DMS79 treated with DMSO at 0.1 percent for 48 hours (cell line): Measurements from ENCODE around the gene ZC2HC1B.
A peak's percentile ranks its signal among the peaks of the same experiment; 100 is the strongest.

Source experiments
- DNase-seq: peaks from one replicate; lab custom pipeline; 2025; lab: John Stamatoyannopoulos, UW

ZC2HC1B gene

DNA sequence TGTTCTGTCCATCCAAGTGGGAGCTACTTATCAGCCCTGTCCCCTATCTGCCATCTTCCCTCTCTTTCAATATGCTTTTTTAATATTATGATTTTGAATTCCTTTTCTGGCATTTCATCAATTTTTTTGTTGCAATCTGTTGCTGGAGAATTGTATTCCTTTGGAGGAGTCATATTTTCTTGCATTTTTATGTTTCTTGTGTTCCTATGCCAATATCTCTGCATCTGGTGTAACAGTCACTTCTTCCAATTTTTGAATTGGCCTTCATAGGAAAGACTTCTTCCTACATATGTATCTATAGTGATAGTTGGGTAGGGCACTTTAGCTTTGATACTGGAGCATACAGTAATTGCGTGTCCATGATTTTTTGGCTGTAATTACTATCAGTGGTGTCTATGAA, 70.1 kb downstream of the ZC2HC1B start:
- no peak for DNase-seq

DNA sequence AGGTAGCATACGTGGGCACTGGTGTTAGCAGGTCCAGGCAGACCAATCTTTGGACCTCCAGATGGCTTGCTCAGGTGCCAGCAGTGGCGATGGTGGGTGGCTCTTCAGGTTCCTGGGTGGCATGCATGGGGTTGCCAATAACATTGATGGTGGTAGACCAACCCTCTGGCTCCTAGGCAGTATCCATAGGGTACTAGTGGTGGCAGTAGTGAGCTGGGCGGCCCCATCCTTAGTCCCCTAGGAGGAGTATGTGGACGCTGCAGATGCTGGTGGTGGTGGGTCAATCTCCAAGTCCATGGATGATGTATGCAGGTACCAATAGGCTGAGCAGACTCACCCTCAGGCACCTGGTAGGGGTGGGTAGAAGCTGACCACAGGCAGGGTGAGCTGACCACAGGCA, 70.6 kb downstream of the ZC2HC1B start:
- no peak for DNase-seq

DNA sequence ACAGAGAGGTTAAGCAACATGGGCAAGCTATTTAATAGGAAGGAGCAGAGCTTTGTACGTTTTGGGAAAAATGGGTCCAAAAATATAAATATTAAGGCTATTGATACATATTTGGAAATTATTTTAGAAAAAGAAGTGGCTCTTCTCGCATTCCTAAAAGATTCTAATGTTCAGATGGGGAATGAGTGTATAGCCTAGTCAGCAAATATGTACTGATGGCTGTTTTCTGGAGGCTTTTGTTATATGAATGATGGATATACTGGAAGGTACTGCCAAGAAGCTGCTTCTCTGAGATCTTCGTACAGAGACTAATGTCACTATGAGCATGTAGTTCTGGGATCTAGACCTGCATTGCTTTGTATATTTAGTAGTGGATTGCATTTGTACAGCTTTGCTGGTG, 72.1 kb downstream of the ZC2HC1B start:
- no peak for DNase-seq

DNA sequence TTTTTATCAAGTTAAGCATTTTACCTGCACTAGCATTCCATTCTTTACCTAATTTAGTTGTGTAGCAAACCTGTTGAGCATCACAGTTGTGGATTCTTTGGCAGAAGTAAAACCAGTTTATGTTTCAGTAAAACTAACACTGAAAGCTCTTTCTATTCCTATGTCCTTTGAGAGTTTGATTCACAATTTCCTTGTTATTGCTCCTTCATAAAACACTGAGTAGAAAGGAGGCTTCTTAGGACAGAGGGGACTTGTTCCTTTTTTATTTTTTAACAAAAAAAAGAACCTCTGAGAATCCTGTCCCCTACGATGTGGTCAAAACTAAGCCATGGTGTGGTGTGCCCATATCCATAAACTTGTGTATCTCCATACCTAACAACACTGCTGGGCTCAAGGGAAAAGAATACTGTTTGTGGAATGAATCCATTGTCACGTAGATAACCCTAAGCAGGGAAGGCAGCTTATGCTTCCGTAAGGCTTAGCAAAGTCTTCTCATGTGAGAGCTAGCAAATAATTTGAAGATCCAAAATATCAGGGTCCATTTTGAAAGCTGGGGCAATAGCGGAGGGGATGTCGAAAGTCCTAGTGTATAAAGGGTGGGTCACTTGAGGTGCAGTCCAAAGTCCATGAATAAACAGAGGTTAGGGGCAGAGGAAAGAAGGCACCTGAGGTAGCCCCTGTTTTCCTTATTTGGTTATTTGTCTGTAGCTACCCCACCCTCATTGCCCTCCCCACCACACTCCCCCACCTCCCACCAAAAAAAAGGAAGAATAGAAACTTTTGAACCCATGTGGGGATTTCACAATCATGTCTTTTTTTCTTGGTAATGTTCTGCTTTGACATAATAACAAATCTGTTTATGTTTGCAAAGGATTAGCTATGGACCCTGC, 72.7 kb downstream of the ZC2HC1B start:
- DNase-seq, result no peak

DNA sequence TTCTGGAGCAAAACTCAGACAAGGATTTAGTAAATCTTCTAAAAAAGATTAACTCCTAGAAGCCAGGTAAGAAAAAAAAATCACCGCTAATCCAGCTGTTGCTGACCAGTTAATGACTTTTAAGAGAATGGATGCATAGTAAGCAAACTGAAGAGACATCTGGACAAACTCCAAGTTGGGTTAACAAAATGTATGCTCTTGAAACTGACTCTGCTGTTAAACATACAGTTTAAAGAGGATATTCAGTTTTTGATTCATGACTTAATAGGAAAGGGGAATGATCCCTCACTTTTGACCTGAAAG, 73.3 kb downstream of the ZC2HC1B start:
- no peak for DNase-seq

DNA sequence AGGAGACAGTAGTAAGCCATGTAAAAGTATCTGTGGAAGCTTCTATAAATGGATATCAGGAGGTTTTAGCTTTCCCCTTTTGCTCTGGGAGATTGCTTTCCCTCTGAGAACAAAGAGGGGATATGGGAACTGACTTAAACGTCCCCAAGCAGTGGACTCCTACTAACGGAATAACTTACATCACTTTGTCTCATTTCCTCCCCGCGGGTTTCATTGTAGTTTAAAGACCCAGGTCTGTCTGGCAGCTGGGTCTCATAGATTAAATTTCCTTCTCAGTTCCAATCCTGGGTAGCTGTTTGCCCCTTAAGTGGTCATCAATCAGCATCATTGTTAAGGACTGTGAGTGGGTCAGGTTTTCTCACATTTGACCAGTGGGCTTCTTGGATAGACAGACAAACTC, 75.1 kb downstream of the ZC2HC1B start:
- DNase-seq, result no peak

DNA sequence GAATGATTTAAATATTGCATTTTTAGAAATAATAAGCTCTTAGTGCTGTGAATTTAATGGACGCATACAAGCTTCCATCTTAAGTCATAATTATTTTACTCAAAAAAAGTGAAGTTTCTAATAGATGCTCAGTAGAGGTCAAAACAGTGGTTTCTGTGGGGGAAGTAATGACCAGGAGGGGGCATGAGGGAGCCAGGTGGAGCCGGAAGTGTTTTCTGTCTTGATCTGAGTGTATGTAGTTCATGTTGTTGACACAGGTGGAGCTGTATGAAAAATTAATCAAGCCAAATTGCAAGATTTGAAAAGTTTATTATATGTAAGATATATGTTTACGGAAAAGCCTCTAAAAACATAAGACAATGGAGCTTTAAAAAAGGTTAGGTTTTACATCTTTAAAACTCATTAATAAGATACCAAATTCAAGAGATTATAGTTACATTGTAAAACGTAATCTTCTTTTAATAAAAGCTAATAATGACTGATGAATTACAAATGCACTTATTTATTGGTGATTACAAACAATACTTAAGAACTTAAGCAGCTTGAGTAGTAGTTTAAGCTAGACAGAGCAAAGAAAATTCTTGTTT, 75.8 kb downstream of the ZC2HC1B start:
- peak; percentile 11 for DNase-seq

DNA sequence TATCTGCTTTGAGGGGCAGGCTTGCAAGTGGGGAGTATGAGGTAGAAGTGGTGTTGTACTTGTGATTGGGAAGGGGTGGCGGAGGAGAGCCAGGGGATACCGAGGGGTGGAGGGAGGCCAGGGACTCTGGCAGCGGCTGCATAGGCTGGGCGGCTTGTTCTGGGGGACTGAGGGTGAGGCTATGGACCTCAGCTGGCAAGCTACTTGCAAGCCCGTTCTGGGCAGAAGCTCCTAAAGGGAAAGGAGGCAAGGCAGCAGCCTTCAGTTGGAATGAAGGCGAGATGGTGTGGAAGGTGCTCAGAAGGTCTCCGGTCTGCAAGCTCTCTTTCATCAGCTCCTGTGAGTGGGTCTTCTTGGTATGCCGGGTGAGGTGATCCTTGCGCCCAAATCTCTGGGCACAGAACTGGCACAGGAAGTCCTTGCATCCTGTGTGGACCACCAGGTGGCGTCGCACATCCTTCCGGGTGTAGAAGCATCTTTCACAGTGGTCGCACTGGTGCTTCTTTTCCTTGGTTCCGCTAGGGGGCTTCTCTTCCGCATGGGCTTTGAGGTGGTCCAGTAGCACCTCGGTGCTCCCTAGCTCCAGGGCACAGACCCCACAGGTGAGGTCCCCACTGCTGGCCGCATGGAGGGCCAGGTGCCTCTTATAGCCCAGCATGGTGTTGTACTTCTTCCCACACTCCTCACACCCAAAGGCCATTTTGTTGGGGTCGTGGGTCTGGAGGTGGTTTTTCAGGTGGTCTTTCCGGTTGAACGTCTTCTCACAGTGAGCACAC, 77.8 kb downstream of the ZC2HC1B start:
- DNase-seq, result no peak

DNA sequence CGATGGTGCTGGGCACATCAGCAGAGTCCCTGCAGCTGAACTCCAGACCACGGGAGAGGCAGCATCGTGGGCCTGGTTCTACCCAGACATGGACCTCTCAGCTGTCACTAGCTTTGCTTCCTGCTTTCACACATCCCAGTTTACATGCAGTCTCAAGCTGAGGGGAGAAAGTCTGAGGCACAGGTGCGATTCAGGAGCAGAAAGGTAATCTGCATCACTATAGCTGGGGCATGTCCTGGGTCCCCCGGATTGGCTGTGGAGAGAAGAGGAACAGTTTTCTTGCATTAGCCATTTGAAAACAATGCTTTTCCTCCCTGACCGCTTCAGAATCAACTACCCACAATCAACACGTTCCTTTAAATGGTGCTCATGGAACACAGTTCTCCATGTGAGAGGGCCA, 83.9 kb downstream of the ZC2HC1B start:
- DNase-seq, result no peak

DNA sequence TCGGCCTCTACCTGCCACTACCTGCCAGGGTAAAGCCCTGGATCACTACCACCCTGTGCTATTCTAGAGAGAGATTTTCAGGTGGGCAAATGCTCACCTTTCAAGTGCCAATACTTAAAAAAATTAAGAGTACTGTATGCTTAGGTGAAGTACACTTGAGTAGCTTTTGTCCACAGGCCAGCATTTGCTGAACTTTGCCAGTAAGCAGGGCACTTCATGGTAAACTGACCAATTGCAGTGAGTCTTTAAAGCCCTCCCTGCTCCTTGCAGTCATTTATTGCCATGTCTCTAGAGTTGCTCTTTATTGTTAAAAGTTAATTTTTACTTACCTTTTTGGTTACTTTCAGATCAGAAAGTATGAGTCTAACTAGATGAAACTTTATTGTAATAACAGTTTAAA, 85.3 kb downstream of the ZC2HC1B start:
- no peak for DNase-seq

DNA sequence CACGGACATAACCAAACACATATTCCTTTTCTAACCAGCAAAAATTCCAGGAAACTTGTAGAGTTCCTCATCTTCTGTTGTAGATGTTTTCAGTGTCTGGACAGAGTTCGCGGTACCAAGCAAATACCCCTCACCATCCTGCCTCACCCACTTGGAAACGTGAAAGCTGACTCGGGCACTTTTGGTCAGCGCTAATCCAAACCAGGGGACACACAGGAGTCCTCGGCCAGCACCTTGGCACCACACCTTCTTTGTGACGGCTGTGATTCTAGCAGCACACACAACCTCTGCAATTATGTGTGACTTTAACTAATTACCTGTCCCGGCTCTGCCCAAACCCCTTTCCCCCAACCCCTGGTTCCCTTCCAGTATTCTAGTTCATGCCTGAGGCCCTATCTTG, 85.7 kb downstream of the ZC2HC1B start:
- no peak for DNase-seq

DNA sequence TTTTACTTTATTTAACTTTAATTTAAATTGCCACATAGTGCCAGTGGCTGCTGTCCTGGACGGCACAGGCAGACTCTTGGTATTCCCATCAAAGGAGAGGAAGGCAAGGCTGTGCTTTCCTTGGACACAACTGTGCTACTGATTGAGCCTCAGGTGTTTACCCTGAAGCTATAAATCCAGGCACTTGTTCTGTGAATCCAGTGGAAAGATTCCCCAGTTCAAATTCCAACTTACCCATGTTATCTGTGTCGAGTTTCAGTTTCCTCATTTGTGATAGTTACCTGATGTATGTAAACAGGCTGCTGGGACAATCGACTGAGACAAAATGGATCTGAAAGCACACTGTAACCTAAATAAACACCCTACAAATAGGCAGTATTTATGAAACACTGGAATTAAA, 86.6 kb downstream of the ZC2HC1B start:
- DNase-seq, result no peak

DNA sequence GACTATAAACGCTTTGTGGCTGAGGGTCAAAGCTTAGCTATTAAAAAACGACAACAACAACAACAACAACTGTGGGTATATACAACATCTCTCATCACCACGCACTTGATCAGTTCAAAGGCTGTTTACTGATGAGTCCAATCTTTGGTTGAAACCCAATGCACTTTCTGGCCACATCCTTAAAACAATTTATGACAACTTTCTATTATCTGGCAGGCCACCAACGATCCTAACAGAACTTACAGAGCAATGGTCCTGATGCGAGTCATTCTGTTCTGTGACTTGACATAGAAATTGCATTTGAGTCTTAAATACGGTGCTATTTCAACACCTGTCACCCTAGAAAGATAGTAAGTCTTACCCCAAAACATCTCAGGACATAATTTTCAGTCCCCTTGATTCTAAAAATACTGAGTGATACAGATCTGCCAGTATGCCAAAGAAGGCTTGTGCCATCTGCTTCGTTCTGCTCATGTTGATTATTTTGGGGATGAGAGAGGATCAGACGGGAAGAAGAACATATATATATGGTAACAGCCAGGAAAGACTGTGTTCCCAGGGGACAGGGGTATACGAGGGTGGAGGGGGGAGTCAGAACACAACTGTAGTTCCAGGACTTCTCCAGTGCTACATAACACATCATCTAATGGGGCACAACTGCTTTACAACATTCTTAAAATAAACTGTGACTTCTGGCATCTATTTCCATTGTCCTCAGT, 87.9 kb downstream of the ZC2HC1B start:
- no peak for DNase-seq

DNA sequence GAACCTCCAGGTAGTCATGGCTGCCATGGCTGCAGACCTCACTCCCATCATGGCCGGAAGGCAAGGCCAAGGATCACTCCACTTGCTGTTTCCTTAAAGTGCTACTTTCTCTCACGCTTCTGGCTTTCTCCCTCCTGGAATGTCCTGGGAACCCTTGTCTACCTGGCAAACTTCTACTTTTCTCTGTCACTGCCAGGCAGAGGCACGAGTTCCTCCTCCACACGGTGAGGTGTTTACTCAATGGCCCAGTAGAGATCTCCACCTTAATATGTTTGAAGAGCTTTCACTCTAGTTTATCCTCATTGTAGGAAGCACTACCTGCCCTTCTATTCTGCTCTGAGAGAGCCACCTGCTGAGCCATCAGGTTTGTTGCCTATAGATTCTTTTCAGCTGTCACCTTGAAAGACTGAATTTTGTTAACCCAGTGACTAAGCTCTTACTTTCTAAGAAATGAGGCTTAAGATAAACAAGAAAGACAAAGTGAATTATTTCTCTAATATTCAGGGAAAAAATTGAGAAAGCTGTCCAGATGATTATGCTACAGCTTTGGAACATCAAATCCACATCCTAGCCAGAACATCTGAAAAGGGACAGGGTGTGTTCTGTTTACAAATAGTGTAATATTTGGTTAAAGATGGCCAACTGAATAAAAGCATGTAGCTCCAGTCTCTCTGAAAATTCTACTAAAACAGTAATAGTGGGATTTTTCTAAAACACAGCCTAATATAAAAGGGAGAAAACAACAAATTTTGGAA, 88.8 kb downstream of the ZC2HC1B start:
- no peak for DNase-seq

DNA sequence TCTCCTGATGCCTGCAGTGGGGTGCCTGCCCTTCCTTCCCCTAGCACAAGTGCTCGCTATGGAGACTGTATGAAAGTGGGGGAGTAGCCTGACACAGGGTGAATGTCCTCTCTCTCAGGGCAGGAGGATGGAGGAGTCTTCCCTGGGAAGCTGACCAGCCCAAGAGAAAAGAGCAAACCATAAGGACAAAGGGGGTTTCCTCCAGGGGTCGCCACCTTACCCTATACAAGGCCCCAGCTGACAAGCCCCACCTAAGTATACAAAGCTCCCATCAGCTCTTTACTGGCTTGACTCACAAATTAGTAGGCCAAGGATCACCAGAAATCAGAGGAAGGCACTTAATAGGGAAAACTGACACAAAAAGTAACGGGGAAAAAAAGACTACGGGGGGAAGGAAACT, 89.6 kb downstream of the ZC2HC1B start:
- DNase-seq, result no peak

DNA sequence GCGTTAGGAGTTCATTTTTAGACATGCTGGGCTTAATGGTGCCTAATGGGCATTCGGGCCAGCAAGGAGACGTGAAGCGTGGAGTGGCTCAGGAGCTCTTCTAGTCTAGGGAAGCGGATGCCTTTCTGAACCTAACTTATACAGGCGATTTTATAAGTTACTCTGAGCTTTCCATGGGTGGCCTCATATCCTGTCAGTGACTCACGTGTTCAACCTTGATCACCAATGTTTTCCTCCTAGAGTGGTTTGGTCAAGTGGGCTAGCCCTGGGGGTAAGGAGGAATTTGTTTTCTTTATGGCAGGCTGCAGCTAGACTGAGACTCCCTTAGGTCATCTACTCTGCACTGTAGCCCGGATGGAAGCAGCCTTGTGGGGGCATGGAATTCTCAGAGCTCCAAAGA, 91.7 kb downstream of the ZC2HC1B start:
- no peak for DNase-seq

DNA sequence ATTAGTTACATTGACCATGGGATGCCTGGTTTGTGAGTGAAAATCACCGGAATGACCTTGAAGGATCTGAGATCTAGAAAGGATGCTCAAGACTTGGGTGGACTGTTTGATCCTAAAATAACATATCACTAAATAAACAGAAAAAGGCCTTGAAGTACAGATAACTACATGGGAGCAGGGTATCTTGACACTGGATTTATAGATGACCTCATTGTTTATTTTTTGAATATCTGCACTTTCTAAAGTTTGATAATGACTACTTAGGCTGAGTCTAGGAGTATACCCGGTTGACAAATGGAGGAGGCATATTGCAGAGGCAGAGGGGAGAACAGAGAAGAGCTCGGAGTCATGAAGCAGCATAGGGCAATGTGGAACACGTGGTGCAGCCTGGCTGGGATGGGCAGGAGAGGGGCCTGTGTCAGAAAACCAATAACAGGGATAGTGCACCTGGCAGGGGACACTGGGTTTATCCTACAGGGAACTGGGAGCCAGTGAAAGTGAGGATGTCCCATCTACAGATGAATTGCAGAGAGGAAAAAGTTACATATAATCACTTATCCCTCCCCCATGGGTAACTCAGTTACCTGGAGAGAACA, 93.5 kb downstream of the ZC2HC1B start:
- DNase-seq, result no peak

DNA sequence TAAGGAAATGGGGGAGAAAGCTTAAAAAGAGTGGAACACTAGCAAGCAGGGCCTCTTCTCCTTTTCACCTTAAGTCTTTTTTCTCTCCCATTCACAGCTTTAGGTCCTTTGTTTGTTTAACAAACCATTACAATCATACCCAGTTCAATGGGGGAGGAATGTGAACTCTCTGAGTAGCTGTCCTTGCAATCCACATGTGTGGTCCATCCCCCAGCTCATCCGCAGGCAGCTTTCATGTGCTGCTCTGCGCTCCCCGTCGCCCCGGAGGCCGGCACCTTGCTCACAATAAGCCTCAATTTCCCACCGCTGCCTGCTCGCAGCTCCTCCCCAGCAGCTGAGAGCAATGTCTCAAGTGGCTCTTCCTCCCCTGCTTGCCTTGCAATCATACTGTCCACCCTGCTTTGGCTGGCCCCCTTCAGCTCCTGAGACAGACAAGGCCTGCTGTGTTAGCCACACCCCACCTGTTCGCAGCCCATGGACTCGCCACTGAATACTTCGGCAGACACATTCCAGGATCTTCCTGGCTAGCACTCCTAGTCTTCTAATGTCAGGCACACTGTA, 94.6 kb downstream of the ZC2HC1B start:
- no peak for DNase-seq

DNA sequence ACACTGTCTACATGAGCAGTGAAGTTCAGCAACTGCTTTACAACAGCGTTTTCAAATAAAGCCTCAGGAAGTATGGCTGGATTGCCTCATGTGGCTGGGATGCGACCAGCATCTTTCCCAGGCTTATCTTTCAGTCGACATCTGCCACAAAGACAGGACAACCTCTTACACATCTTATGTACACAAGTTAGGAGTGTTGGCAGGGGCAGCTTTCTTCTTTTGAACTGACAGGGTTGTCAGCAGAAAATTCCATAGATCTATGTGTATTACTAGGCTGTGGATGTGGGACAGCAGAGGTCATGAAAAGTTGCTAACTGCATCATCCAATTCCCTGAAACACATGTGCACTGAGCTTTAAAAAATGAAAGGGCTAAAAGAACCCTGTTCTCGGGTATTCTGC, 95.7 kb downstream of the ZC2HC1B start:
- DNase-seq, result no peak

DNA sequence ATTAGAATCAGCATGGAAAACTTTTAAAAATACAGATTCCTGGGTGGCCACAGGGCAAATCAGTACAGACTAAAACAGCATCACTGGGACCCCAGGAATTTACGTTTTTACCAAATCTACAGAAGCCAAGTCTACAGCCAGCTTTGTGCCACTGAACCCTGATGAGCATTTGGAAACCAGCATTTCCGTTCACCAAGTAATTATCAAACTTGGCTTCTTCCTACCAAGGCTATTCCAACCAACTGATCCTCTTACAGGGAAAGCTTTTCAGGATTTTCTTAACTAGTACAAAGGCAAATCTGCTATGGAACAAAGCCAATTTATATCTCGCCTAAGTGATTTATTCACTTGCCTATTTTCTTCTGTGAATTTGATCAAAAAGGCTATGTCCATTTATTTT, 96.8 kb downstream of the ZC2HC1B start:
- no peak for DNase-seq
